HG02938 (cell line): ENCODE results near the gene SLC35D1.

Source experiments
- ATAC-seq: cut with Tn5 transposase; IDR thresholded peaks from one replicate; pipeline ENCODE4 v1.9.1; 2021; ENCODE audit warnings: mild to moderate bottlenecking, moderate library complexity; ENCODE audit not compliant: unreplicated experiment

Gene SLC35D1

DNA sequence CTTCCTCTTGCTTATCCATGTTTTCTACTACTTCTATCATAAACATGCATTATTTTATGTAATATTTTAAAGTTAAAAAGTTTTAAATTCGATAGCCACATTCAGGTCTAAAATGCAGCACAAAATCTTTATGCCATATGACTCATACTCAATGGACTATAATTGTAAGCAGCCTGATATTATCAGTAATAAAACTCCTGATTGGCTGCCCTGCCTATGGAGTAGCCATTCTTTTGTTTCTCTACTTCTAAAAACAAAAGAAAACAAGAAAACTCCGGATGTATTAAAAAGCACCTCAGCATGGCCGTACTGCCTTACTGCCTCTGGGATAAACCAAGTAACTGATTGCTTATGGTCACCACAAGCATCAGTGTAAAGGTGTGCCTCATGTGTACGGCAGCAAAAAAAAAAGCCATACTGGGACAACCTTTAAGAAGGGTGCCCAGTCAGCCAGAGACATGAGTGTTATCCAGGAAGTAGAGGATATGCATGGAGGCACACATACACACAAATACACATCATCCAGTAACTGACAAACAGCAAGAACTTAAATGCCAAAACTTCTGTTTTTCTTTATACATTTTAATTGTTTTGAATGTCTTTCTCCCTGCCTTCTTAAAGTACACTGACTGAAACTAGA, 9.2 kb downstream of the SLC35D1 start:
- ATAC-seq = no peak

DNA sequence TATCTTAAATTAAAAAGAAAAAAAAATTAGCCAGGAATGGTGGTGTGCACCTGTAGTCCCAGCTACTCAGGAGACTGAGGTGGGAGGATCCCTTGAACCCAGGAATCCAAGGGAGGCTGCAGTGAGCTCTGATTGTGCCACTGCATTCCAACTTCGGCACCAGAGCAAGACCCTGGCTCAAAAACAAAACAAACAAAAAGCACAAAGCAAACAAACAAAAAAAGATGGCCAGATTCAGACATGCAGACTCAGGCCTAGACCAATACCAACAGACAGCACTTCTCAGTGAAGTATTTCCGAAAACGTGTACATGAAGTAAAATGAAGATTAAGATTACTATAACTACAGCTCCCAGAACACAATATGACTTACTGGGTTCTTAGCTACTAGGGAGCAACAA, 10.6 kb downstream of the SLC35D1 start:
- ATAC-seq = no peak

DNA sequence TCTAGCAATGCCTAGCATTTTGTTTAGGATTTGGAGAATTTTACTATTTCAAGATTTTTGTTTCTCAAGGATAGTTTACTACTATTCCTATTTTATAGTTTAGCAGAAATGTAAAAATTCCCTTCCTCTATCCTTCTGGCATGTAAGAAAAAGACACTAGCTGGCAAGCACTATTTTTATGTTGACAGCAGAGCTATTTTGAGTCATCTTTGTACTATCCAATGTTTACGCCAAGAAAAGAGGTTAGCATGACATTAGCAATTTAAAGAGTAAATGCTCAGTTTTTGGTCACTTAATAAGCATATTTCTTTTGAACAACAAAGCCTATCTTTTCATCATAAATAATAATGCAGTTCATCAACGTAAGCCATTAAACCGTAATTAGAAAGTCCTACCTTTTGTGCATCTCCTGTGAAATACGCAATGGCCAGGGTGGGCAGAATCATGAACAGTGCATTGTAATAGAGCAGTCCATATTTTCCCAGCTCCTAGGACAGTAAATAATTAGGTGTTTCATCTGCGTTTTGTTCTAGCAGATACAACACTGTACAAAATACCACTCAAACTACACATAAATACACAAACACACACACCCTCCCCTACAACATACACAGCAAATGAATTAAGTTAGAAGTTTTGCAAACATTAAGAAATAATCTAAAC, 12.0 kb downstream of the SLC35D1 start:
- ATAC-seq = no peak

DNA sequence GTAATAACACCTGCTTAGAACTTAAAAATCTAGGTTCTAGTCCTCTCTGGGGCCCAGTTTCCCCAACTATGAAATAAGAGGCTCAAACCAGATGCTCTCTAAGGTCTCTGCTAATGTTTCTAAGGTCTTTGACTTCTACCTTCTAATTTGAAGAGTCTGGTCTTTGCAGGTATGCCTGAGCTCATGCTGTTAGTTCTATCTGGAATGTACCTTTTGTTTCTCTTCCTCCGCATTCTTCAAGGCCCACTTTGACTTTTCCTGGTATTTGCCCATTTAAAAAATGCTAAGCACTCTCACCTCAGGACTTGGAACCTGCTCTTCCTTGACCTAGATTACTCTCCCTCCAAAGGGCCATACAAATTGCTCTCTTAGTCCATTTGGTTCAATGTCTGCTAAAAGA, 13.5 kb downstream of the SLC35D1 start:
- no peak for ATAC-seq

DNA sequence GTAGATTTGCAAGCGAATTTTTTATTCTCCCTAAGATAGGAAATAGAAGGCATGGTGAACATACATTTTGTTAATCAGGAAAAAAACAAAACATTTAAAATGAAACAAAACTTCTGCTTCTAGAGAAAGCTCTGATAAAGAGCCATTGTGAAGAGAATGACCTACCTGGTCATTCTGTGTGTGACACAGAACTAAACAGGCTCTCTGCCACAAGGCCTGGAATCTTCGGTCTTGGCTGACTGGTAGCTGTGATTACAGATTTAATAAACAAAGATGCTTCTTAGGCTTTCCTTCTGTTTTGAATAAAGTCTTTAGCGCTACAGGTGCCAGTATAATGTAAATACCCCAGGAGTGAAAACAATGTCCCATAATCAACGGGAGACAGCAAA, 22.1 kb downstream of the SLC35D1 start:
- ATAC-seq = no peak

DNA sequence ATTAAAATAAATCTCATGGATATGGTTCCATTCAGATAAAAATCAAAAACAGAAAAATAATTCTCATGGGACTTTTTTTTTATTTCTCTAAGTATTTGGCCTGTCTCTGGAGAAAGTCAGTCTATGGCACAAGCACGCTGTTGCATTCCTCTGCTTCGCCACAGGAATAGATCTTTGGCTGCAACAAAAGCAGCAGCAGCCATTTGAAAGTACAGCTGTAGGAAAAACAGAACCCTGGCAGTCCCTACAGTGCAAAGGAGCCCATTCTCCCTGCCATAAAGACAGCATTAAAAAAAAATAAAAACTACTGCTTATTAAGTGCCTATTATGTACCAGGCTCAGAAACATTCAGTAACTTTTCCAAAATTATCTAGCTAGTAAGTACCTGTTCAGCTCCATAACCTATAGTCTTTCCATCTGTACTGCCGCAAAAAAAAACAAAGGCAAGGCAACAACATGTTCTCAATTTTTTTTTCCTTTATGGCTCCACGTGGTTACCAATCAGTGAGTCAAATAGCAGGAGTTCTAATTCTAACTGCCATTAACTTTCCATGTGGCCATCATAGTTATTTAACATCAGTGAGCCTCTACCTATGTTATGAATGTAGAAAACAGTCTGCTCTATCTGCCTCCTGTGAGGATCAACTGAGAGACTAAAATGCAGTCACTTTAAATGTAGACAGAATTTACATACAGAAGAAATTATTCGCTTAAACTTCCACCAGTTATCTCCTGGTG, 22.7 kb downstream of the SLC35D1 start:
- no peak for ATAC-seq

DNA sequence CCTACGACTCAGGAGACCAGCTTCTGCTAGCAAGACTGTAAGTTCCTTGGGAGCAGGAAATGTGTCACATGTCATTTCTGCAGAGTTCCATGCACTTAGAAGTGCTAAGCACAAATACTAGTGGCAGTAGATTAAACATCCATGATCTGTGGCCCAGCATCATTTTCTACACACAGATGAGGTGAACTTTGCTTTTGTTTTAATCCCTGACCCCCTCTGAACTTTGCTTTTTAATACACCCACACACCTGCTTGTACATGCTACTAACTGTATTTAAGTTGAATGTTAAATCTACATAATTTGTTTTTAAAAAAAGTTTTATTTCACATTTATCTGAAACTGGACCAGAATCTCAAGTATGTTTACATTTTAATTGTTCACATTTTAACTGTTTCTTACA, 24.5 kb downstream of the SLC35D1 start:
- no peak for ATAC-seq

DNA sequence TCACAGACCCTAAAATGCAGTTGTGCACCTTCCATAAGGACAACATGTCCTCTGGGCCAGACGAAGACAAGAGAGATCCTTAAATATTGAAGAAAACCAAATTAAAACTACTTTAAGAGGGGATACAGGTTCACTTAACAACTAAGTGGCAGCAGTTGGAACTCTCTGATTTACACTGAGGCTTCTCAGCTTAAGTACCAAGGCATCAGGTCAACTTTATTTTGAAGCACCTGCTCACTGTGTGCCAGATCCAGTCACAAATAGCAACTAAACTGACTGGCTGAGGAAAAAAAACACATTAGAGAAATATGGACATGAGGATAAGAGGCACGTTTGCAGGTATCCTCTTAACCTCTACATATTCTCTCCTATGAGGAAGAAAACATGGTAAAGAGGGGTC, 33.2 kb downstream of the SLC35D1 start:
- no peak for ATAC-seq

DNA sequence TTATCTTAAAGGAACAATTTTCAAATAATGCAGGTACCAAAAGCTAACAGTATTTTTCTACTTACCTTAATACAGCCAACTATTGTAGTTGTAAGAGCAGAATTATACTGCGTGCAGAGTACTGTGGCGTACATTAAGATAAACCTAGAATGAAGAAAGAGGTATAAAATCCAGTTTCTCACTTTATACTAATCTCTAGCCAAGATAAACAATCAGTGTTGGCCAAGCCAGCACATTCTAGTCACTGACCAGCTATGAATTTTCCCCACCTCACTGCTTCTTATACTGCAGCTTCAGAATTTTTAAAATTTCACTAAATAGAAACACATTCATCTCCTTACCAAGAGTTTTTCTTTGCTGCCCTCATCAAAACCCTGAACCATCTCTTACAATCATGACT, 33.6 kb downstream of the SLC35D1 start:
- no peak for ATAC-seq

DNA sequence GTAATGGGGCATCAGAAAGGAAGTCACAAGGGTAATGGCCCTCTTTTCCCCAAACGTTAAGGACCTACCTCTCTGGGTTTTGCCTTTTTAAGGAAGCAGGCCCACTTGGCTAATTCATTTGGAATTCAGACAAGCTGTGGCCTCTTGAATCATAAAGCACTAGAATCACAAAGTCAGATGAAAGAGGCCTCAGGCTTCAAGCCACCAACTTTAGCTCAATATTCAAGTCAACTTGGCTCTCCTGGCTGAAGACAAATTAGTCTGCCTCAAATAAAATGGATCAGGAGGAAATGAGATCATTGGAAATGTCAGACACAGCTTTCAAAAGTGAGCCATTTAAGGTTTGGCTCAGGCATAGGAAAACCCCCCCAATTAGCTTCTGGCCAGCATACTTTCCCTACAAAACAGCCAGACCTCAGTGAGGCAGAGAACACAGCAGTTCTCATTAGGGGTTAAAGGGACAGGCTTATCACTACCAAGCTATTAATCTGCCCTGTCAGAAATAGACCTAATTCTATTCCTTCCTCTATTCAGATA, 34.3 kb downstream of the SLC35D1 start:
- ATAC-seq = no peak

DNA sequence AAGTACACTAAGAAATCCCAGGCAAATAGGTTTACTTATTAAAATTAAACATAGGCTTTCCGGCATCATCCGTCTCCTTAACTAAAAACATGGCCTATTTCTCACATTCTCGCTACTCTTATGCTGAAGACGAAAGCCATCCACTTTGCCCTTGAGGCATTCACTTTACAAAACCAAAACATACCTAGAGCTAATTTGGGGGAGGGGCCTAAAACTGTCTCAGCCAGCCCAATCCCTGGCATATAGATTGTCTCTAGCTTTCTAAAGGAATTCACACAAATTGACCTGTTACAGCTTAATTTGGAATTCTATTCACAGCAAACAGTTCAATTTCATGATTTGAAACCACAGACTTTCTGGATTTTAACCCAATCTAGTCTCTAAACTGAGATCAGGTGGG, 34.8 kb downstream of the SLC35D1 start:
- ATAC-seq = no peak

DNA sequence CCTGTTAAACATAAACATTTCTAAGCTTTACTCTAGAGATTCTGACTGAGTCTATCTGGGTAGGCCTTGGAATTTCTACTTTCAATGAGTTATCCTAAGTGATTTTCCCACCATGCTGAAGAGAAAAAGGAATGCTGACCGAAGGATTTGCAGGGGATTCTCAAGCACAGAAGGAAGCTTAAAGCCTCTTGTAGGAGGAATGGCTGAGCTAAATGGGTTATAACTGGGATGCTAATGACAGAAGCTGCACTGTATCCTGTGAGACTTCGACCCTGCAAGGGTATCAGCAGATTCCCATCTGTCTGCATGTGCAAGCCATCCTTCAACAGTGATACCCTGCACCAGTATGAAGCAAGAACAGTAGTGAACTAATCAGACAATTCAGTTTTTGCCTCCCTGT, 35.4 kb downstream of the SLC35D1 start:
- ATAC-seq = no peak

DNA sequence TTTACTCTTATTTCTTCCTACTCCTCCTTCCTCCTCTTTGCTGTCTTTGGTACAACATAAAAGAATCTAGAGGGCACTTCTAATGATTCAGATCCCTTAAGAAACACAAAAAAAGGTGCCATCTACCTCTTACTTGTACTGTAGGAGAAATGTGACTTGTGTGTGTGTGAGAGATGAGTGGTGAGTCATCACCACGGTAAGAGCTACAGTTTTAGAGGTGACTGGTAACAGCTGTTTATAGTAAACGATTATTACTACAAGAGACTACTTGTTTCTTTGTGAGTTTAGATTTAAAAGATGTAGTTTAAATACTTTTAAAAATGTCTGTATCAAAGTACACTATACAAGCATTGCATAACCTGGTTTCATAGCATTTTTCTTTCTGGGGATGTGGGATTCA, 40.4 kb downstream of the SLC35D1 start:
- peak; percentile 64 for ATAC-seq

DNA sequence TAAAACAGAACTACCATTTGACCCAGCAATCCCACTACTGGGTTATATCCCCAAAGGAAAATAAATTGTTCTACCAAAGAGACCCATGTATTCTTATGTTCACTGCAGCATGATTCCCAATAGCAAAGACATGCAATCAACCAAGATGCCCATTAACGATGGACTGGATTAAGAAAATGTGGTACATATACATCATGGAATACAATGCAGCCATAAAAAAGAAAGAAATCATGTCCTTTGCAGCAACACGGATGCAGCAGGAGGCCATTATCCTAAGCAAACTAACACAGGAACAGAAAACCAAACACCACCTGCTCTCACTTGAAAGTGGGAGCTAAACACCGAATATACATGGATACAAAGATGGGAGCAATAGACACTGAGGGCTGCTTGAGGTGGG, 44.2 kb downstream of the SLC35D1 start:
- no peak for ATAC-seq

DNA sequence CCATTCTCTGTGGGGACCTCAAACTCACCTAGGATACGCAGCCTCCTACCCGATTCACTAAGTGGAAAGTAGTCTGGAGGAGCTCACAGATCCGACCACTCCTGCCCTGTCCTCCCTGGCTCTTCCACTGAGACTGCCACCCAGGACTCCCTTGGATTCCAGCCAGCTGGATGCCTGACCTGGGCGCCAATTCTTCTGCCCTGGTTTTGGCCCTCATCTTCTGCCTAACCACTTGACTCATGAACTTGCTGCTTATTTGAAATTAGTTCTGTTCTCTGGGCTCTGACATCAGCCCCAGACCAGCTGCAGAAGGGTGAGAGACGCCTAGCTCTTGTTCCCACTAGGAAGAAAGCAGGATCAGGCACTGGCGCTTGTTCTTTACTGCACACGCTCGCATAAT, 48.9 kb downstream of the SLC35D1 start:
- ATAC-seq = no peak

DNA sequence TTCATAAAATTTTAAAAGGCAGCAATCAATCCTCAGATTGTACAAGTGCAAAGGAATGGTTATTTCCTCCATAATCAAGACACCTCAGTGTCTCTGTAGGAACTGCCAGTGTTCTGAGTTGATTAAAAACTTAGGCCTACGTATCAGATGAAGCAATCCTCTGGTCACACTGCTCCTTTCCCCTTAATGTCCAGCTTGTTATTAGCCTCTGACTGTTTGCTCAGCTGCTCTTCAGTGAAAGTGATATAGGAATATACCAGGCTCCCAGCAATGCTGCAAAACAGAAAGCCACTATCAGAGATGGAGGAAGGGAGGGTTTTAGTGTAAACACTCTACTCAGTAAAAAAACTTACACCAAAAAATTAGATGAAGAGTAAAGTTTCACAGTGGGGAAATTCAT, 49.8 kb downstream of the SLC35D1 start:
- no peak for ATAC-seq

DNA sequence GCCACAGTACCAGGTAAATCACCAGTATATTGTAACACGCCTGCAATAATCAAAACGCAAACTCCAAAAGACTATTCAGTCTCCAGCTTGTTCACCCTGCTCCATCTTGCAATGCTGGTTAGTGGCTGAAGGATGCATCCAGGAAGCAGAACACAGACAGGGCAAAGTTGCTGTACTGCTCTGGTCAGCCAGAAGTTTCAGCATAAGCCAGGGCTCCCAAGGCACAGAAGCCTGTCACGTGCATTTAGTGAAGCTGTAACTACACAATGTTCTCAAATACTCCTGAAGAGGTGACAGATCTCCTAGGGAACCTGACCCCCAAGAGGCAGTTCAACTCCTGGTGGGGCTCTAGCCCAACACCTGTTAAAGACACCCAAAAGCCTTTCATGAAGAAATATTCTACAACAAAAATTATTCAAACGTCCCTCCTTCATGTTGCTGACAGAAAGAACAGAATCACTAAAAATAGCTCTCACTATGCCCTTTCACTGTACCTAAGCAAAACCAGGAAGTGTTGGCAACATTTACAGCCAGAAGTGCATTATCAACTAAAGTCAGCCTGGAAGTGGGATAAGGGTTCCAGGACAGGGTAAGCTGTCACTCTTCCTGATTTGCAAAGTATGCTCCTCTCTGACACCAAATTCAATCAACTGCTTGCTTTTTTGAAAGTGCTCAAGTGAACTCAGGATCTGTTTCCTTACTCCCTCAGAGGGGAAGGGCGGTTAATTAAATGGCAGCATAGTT, 52.1 kb downstream of the SLC35D1 start:
- no peak for ATAC-seq

DNA sequence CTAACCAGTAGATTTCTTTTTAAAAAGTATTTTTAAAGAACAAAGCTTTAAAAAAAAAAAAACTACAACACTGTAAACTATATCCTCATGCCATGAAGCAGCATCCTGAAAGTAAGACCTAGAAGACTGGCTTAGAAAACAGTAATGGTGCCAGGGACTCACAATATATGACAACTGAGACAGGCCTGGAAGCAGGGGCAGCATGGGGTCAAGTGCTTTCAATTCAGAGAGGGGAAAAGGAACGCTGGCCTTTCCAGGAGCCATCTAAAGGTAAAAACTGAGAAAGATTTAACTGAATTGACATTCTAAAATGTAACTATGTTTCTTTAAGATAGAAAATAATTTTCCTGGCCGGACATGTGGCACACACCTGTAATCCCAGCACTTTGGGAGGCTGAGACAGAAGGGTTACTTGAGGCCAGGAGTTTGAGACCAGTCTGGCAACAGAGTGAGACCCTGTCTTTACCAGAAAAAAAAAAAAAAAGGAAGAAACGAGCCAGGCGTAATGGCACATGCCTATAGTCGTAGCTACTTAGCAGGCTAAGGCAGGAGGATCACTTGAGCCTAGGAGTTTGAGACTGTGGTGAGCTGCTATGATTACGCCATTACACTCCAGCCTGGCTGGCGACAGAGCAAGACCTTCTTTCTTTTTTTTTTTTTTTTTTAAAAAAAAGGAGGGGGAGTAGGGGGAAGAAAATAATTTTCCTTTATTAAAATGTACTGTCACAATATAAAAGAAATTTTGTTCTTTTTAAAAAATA, 54.1 kb downstream of the SLC35D1 start:
- ATAC-seq = no peak

DNA sequence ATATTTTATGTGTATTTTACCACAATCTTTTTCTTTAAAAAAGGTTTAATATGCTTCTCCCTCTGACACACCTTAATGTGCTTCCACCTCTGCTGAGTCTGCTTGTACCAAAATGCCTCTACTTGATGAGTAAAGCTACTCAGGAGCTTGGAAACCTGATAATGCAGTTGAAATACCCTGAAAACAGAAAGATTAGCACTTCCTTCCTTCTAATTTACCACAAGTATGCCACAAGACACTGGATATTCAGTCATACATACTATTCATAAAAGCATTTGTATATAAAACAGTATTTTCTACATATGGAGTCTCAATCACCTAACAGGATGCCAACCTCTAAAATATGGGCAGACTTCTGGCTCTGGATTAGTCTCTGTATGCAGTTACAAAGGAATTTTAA, 55.0 kb downstream of the SLC35D1 start:
- no peak for ATAC-seq

DNA sequence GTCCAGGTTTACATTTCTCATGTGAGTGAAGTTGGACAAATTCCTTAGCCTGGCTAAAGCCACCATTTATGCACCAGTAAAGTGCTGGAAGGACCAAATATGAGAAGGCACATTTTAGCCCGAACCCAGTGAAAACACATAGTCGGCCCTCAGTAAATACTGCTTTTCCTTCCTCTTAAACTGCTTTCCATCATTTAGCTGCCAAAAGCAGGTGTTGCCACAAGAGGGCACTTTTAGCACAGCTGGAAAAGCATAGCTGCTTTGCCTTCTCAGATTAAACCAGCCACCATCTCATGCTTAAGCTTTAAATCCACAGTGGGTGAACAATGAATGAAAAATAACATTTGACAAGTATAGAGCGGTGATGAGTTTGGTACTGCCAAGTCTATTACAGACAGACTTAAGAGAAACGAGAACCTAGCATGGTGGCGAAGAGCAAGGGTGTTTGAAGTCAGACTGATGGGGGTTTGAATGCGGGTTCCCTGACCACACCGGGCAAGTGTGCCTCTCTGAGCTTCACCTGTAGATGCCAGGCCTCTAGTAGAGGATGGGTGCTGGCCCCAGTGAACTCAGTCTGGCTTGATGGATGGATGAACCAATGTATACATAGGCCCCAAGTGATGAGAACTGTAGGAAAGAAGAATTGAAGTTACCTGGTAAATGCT, 57.8 kb downstream of the SLC35D1 start:
- ATAC-seq = peak; percentile 67
